ENCODE data around the gene GNAT1. TPM values are rescaled to one million over a fixed set of nuclear protein-coding genes. Genes with fewer than 3 reads are reported as not detected.

GNAT1 gene
- total RNA-seq, 2 donors from 2014 or later: not detected

DNA sequence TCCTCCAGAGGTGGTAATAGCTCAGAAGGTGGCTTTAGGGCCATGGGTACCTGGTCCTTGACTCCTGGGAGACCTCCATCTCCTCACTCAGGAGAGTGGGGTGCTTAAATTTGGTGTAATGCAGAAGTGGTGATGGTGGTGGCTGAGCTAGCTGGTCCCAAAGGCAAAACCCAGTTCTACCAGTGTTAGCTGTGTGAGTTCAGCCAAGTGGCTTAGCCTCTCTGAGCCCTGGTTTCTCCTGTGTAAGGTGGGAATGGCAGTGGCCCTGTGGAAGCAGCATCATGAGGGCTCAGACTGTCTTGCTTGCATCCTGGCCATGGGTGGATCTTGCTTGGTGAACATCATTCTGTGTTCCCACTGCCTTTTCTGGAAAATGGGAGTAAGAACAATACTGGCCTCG is 26.9 kb upstream of the GNAT1 start:
- TF ChIP-seq, protein P1, sequence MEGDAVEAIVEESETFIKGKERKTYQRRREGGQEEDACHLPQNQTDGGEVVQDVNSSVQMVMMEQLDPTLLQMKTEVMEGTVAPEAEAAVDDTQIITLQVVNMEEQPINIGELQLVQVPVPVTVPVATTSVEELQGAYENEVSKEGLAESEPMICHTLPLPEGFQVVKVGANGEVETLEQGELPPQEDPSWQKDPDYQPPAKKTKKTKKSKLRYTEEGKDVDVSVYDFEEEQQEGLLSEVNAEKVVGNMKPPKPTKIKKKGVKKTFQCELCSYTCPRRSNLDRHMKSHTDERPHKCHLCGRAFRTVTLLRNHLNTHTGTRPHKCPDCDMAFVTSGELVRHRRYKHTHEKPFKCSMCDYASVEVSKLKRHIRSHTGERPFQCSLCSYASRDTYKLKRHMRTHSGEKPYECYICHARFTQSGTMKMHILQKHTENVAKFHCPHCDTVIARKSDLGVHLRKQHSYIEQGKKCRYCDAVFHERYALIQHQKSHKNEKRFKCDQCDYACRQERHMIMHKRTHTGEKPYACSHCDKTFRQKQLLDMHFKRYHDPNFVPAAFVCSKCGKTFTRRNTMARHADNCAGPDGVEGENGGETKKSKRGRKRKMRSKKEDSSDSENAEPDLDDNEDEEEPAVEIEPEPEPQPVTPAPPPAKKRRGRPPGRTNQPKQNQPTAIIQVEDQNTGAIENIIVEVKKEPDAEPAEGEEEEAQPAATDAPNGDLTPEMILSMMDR (IDR thresholded peaks at IDR 0.05): no peak
- no peak overlapping the region for H3K4me3 ChIP-seq

DNA sequence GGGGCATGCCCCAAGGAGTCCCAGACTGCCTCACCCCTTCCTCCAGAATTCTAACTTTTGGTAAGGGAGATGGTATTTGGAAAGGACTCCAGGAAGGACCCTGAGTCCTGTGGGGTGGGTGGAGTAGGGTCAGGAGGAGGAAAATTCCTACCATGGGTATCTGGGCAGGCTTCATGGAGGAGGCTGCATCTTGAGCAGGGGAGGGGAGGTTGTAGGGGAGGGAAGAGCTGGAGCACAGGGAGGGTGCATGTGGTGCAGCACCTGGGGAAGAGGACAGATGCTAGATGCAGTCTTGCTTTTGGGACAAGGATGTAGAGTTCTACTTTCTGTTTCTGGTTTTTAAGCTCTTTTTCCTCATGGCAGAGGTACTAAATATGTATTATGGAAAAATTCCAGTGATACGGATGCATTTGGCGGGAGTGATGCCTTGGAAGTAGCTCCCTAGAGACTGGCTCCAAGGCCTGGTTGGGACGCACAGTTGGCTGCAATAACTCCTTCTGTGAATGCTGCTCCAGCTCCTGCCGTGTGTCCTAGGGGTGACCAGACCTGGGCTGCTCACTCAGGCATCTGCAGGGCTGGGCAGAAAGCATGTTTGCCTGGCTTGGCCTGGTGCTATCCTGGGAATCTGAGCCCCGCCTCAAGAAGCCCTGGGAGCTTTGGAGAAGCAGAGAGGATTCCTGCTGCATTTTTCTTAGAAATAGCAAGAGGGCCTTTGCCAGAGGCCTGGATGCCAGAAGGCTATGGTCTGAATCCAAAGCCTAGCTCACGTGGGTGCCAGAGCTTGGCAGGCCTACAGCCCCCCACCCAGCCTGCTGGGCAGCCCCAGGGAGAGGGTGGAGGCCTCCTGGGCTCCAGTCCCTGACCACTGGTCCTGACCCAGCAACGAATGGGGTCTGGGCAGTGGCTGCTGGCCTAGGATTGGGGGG is 26.2 kb upstream of the GNAT1 start:
- peaks cover 0 to 98% of the 10 kb centered on the region in 2 donors for H3K4me1 ChIP-seq
- H3K27ac ChIP-seq: peak overlapping the region; percentile 62 to 77
- no peaks in the 10 kb centered on the region for H3K9me3 ChIP-seq
- no peak overlapping the region for H3K4me3 ChIP-seq
- H3K27me3 ChIP-seq: no peaks in the 10 kb centered on the region
- no peak for DNase-seq (ENCODE audit: low spot score)
- H3K36me3 ChIP-seq: no peaks in the 10 kb centered on the region
- TF ChIP-seq, protein P1 (IDR thresholded peaks at IDR 0.05): no peak

More for the DNA sequence above, 26.9 kb upstream of the GNAT1 start:
- H3K9me3 ChIP-seq: no peaks in the 10 kb centered on the region
- H3K27me3 ChIP-seq: no peaks in the 10 kb centered on the region
- no peaks in the 10 kb centered on the region for H3K36me3 ChIP-seq
- no peak for DNase-seq (ENCODE audit: low spot score)
- peak overlapping the region; percentile 62 to 77 for H3K27ac ChIP-seq
- peaks cover 0 to 96% of the 10 kb centered on the region in 2 donors for H3K4me1 ChIP-seq

DNA sequence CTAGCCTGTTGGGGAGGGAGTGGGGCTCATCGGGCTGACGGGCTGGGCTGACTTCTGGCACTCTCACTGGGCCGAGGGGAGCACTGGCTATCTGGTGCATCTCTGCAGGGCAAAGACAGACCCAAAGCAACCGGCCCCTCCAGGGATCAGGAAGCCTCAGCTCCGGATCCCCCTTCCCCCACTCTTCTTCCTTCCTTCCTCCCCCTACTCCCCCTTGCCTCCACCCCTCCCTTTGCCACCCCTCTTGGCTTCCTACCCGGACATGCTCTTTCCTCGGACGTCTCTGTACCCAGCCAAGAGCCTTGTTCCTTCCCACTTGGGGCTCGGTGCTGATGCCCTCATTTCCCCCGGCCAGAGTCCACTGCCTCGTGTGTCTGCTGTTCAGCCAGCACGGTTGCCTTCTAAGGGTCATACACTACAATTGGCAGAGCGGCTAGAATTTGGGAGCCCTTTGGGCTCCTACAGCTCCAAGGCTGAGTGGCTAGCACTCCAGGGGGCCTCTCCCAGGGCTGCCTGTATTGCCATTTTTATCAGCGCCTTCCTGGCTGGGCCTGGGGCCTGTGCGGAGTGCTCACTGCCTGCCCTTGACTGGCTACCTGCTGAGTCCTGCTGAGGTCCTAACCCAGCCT is 25.4 kb upstream of the GNAT1 start:
- peaks cover 0 to 96% of the 10 kb centered on the region in 2 donors for H3K4me1 ChIP-seq
- no peak overlapping the region for H3K4me3 ChIP-seq
- no peak for DNase-seq (ENCODE audit: low spot score)
- no peaks in the 10 kb centered on the region for H3K36me3 ChIP-seq
- no peaks in the 10 kb centered on the region for H3K9me3 ChIP-seq
- H3K27ac ChIP-seq: peak overlapping the region; percentile 62 to 77
- H3K27me3 ChIP-seq: no peaks in the 10 kb centered on the region
- TF ChIP-seq, protein P1 (IDR thresholded peaks at IDR 0.05): no peak

DNA sequence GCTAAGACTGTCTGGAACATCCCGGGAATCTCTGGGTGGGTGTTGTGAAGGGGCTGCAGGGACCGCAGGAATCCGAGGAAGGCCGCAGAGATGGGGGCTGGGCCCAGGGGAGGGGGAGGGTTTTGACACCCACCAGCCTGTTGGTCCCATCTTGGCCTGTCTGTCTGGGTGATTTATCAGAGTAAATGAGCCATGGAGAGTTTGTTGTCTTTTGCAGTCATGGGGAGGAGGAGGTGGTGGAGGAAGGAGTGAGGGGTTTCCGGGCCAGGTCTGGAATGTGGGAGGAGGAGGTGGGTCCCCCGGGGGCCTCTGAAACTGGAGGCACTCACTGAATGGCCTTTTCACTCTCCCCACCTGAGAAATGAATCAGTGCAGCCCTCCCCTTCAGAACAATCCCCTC is 24.8 kb upstream of the GNAT1 start:
- no peak for DNase-seq (ENCODE audit: low spot score)
- H3K9me3 ChIP-seq: no peaks in the 10 kb centered on the region
- no peaks in the 10 kb centered on the region for H3K36me3 ChIP-seq
- no peaks in the 10 kb centered on the region for H3K27me3 ChIP-seq
- no peak overlapping the region for H3K4me3 ChIP-seq
- H3K4me1 ChIP-seq: peaks cover 0 to 96% of the 10 kb centered on the region in 2 donors
- TF ChIP-seq, protein P1 (IDR thresholded peaks at IDR 0.05): no peak
- peak overlapping the region; percentile 62 to 77 for H3K27ac ChIP-seq

DNA sequence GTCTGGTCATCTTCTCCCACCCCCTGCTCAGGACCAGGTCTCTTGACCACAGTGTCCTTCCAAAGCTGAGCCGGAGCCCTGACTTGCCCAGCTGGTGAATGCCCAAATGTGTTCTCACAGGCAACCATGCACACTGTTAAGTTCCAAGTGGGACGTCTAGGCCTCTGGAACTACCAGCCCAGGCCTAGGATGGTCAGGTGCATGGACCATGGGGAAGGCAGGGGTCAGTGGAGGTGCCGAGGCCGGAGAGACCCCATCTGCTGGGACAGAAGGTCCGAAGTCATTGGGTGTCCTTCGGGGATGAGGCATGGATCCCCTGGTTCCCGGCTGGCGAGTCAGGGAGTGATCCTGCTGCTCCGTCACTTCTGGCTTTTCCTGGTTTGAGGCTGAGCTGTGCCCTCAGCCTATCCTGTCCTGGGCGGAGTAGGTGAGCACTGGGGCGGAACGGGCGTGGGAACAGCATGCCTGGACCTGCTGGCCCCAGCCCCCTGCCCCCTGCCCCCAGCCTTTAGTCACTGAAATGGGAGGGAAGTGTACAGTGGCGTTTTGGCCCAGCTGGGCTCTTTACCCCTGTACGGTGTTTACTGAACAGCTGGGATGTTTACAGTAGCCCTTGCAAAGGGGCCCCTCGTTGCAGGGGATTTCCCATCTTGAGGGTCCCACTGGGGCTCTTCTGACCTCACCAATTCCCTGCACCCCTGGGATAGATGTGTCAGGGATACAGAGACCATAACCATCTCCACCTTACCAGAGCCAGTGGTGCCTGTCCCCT is 24.2 kb upstream of the GNAT1 start:
- H3K4me3 ChIP-seq: no peak overlapping the region
- no peak for DNase-seq (ENCODE audit: low spot score)
- H3K27ac ChIP-seq: peak overlapping the region; percentile 62 to 77
- no peaks in the 10 kb centered on the region for H3K36me3 ChIP-seq
- TF ChIP-seq, protein P1 (IDR thresholded peaks at IDR 0.05): no peak
- H3K9me3 ChIP-seq: no peaks in the 10 kb centered on the region
- H3K27me3 ChIP-seq: no peaks in the 10 kb centered on the region
- peaks cover 0 to 96% of the 10 kb centered on the region in 2 donors for H3K4me1 ChIP-seq
